SK-N-SH treated with all-trans-retinoic acid at 6 μM for 48 hours (cell line): ENCODE data around the gene PURA.

Experiments used
- BACH2 ChIP-seq: fragments of 250-450 bp; sonication (Bioruptor Pico); IDR thresholded peaks from 2 replicates; pipeline ENCODE4 v1.9.0; 2021; ENCODE audit warnings: mild to moderate bottlenecking, borderline replicate concordance
- GLIS3 ChIP-seq: fragments of 250-450 bp; sonication (Bioruptor Pico); IDR thresholded peaks from 2 replicates; pipeline ENCODE4 v1.5.0; 2020; ENCODE audit warnings: mild to moderate bottlenecking, moderate library complexity
- ISL1 ChIP-seq: fragments of 250-450 bp; sonication (Bioruptor Pico); IDR thresholded peaks from 2 replicates; pipeline ENCODE4 v2.1.2; 2022; ENCODE audit warnings: mild to moderate bottlenecking, moderate library complexity
- SNAI2 ChIP-seq: fragments of 250-450 bp; sonication (Bioruptor Pico); IDR thresholded peaks from 2 replicates; pipeline ENCODE4 v1.5.0; 2020; ENCODE audit warnings: mild to moderate bottlenecking, moderate library complexity
- TCF4 ChIP-seq: fragments of 250-450 bp; sonication (Bioruptor Pico); IDR thresholded peaks from 2 replicates; pipeline ENCODE4 v1.8.0; 2021; ENCODE audit warnings: mild to moderate bottlenecking, moderate library complexity, borderline replicate concordance
- ZNF70 ChIP-seq: fragments of 450-650 bp; formaldehyde crosslinking; IDR thresholded peaks from 2 replicates; pipeline ENCODE4 v1.5.0; 2020; ENCODE audit warnings: mild to moderate bottlenecking, moderate library complexity
- TF ChIP-seq, protein P1 (sequence below): fragments of 250-450 bp; sonication (Bioruptor Pico); IDR thresholded peaks from 2 replicates; pipeline ENCODE4 v1.8.0; 2020; ENCODE audit warnings: mild to moderate bottlenecking, moderate library complexity, borderline replicate concordance
- TF ChIP-seq, protein P2 (sequence below): fragments of 250-450 bp; sonication (Bioruptor Pico); IDR thresholded peaks from 2 replicates; pipeline ENCODE4 v1.5.0; 2020; ENCODE audit warnings: mild to moderate bottlenecking, moderate library complexity

DNA sequence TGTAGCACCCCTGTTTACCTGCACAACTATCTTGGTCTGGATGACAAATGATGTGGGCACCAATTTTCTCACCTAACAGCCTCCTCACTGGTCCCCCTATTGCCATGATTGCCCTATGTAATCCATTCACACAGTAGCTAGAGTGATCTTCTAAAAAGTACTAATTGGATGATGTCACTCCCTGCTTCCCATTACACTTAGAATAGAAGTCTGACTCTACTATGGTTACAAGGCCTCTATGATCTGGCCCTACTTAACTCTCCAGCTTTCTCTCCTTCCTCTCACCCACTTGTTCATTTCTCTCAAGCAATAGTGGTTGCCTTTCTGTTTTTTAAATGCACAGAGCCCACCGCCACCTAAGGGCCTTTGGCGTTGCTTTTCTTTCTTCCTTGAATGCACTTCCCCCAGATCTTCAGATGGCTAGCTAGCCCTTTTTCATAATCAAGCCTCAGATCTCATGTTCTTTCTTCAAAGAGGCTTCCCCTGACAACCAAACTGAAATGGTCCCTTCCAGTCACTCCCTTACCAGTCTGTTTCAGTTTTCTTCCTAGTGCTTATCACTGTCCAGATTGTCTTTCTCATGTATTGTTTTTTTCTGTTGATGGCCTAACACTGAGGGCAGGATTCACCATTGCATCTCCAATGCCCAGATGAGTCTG is 20.5 kb downstream of the PURA start:
- TF ChIP-seq, protein P1, sequence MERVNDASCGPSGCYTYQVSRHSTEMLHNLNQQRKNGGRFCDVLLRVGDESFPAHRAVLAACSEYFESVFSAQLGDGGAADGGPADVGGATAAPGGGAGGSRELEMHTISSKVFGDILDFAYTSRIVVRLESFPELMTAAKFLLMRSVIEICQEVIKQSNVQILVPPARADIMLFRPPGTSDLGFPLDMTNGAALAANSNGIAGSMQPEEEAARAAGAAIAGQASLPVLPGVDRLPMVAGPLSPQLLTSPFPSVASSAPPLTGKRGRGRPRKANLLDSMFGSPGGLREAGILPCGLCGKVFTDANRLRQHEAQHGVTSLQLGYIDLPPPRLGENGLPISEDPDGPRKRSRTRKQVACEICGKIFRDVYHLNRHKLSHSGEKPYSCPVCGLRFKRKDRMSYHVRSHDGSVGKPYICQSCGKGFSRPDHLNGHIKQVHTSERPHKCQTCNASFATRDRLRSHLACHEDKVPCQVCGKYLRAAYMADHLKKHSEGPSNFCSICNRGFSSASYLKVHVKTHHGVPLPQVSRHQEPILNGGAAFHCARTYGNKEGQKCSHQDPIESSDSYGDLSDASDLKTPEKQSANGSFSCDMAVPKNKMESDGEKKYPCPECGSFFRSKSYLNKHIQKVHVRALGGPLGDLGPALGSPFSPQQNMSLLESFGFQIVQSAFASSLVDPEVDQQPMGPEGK: no peak
- TF ChIP-seq ZNF70 (CRISPR knock-in tag) (no peak), TCF4 (CRISPR knock-in tag) (no peak), GLIS3 (CRISPR knock-in tag) (no peak), SNAI2 (CRISPR knock-in tag) (no peak), ISL1 (CRISPR knock-in tag) (no peak), BACH2 (CRISPR knock-in tag) (no peak)
- TF ChIP-seq, protein P2, sequence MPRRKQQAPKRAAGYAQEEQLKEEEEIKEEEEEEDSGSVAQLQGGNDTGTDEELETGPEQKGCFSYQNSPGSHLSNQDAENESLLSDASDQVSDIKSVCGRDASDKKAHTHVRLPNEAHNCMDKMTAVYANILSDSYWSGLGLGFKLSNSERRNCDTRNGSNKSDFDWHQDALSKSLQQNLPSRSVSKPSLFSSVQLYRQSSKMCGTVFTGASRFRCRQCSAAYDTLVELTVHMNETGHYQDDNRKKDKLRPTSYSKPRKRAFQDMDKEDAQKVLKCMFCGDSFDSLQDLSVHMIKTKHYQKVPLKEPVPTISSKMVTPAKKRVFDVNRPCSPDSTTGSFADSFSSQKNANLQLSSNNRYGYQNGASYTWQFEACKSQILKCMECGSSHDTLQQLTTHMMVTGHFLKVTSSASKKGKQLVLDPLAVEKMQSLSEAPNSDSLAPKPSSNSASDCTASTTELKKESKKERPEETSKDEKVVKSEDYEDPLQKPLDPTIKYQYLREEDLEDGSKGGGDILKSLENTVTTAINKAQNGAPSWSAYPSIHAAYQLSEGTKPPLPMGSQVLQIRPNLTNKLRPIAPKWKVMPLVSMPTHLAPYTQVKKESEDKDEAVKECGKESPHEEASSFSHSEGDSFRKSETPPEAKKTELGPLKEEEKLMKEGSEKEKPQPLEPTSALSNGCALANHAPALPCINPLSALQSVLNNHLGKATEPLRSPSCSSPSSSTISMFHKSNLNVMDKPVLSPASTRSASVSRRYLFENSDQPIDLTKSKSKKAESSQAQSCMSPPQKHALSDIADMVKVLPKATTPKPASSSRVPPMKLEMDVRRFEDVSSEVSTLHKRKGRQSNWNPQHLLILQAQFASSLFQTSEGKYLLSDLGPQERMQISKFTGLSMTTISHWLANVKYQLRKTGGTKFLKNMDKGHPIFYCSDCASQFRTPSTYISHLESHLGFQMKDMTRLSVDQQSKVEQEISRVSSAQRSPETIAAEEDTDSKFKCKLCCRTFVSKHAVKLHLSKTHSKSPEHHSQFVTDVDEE: no peak
